IPS-15b (cell line): ENCODE measurements around the gene MYO19.
"Not testable (repeated sequence)": the region's sequence is repeated elsewhere in the genome, so short reads cannot be mapped to it uniquely, and the experiment has no call there.

Experiments used
- H3K27me3 ChIP-seq: one replicate; pipeline ENCODE4 v1.6.1; 2013; ENCODE audit warnings: low read length; ENCODE audit not compliant: control insufficient read depth, insufficient read depth
- H3K36me3 ChIP-seq: one replicate; pipeline ENCODE4 v1.6.1; 2013; ENCODE audit warnings: low read length; ENCODE audit not compliant: control insufficient read depth, insufficient read depth
- H3K4me1 ChIP-seq: one replicate; pipeline ENCODE4 v1.6.1; 2013; ENCODE audit warnings: mild to moderate bottlenecking, low read length; ENCODE audit not compliant: control insufficient read depth, insufficient read depth
- H3K4me3 ChIP-seq: one replicate; pipeline ENCODE4 v1.5.1; 2013; ENCODE audit warnings: low read depth, low read length
- H3K9ac ChIP-seq: one replicate; pipeline ENCODE4 v1.6.1; 2013; ENCODE audit warnings: low read depth, mild to moderate bottlenecking, low read length
- H3K9me3 ChIP-seq: one replicate; pipeline ENCODE4 v1.6.1; 2013; ENCODE audit warnings: mild to moderate bottlenecking, low read length; ENCODE audit not compliant: control insufficient read depth, insufficient read depth

The MYO19 gene

DNA sequence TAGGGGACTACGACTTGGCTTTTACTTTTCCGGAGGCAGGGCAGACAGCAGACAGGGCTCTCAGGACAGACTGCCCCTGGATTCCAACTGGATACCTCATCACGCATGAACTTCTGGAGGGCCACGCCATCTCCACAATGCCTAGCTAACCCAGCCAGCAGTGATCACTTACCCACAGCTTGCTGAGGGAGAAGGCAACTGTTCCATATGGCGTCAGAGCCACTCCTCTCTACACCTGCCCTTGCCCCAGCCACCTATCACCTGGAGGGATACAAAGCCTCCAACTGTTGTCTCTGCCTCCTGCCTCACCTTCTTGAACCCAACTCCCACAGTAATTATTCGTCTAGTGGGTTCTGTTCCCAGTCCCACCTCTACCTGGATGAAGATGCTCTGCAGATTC lies 8.8 kb downstream of the MYO19 start:
- H3K36me3 ChIP-seq, result peaks cover 40% of the 10 kb centered on the region
- H3K4me3 ChIP-seq, result no peak overlapping the region
- H3K9me3 ChIP-seq, result no peaks in the 10 kb centered on the region
- no peaks in the 10 kb centered on the region for H3K4me1 ChIP-seq
- H3K9ac ChIP-seq, result no peak overlapping the region
- H3K27me3 ChIP-seq, result no peaks in the 10 kb centered on the region

DNA sequence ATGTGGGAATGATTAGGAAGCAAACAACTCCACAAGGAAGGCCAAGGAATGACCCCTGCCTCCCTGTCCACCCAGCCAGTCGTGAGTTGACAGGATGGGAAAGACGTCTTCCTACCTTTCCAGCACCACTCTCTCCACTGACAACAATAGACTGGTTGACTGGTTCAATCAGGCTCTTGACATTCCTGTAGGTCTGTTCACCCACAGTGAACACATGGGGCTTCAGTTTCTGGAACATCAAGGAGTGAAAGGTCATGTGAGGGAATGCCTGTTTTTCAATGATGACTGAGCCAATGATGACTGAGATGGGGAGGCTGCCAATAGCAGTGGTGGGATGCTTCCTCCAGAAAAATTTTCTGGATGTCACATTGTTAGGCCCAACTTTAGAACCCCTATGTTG lies 9.6 kb downstream of the MYO19 start:
- H3K4me3 ChIP-seq, result no peak overlapping the region
- no peaks in the 10 kb centered on the region for H3K4me1 ChIP-seq
- H3K9me3 ChIP-seq, result no peaks in the 10 kb centered on the region
- H3K9ac ChIP-seq, result no peak overlapping the region
- no peaks in the 10 kb centered on the region for H3K27me3 ChIP-seq
- peaks cover 40% of the 10 kb centered on the region for H3K36me3 ChIP-seq

DNA sequence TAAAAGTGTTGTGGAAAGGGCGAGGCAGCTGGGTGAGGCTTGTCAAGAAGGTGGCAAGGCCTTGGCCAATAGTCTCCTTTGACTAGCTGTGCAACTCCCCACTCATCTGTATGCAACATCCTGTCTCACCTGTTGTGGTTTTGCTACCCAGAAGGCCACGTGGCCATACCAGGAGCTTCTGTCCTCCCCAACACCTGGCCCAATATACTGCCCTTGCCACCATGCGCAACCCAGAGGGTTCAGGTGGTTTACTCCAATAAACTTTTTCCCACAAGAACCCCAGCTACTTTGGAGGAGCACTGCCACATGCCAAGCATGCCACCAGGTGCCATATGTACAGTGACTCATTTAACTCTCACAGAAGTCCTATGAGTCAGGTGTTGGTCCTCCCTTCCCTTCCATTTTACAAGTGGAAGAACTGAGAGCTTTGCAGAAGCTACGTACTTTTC lies 10.2 kb downstream of the MYO19 start:
- H3K36me3 ChIP-seq, result peaks cover 38% of the 10 kb centered on the region

DNA sequence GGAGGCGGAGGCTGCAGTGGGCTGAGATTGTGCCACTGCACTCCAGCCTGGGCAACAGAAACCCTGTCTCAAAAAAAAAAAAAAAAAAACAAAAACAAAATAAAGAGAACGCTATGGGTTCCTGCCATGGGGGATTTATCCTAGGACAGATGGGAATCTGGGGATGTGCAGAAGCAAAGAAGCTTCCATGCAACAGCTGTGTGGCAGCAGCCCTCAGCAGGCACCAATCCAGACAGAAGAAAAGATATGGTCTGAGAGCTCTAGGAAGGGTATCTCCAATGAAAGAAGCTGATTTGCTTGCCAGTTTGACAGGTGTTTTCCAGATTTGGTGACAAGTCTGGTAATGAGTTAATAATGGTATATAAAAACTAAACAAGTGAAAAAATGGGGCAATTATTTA lies 11.6 kb downstream of the MYO19 start:
- Histone ChIP-seq H3K9me3 (no peaks in the 10 kb centered on the region), H3K4me1 (no peaks in the 10 kb centered on the region), H3K27me3 (no peaks in the 10 kb centered on the region), H3K4me3 (no peak overlapping the region), H3K9ac (no peak overlapping the region), H3K36me3 (peaks cover 33% of the 10 kb centered on the region)

More for the DNA sequence above, 10.2 kb downstream of the MYO19 start:
- Histone ChIP-seq H3K9ac (no peak overlapping the region), H3K9me3 (no peaks in the 10 kb centered on the region), H3K4me1 (no peaks in the 10 kb centered on the region), H3K27me3 (no peaks in the 10 kb centered on the region), H3K4me3 (no peak overlapping the region)

DNA sequence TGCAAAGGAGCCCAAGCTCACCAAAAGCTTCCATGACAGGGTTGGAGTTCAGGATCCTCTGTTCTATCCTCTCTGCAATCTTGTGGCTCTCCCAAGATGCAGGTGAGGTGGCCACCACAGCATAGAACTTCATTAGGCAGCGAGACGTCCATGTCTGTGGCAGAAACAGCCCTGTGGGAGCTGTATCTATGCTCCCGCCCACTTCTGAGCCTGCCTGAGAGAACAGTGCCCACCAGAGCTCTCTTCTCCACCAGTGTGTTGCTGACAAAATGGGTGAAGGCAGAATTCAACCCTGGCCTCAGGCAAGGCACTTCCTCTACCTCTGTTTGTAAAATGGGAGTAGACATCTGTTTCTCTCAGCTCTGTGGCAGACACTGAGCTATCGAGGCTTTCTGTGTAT lies 18.8 kb downstream of the MYO19 start:
- Histone ChIP-seq H3K4me3 (no peak overlapping the region), H3K9me3 (no peaks in the 10 kb centered on the region), H3K4me1 (no peaks in the 10 kb centered on the region), H3K27me3 (no peaks in the 10 kb centered on the region), H3K9ac (no peak overlapping the region), H3K36me3 (peaks cover 31% of the 10 kb centered on the region)

DNA sequence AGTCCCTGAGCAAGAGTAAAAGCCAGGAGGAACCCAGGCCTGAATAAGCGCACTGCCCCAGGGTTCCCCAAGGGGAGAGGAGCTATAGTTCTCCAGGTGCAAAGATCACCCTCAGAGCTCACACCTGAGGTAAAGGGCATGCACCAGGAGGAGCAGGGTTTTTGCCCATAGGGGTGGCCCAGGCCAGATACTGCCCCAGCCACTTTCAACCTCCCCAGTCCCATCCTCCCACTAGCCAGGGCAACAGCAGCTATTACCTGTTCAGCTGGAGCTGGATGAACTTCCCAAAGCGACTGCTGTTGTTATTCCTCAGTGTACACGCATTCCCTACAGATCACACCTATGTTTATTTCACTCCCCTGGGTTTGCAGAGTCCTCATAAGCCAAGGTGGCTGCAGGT lies 19.8 kb downstream of the MYO19 start:
- Histone ChIP-seq H3K27me3 (no peaks in the 10 kb centered on the region), H3K4me3 (no peak overlapping the region), H3K36me3 (peaks cover 41% of the 10 kb centered on the region), H3K4me1 (no peaks in the 10 kb centered on the region), H3K9me3 (no peaks in the 10 kb centered on the region), H3K9ac (no peak overlapping the region)

DNA sequence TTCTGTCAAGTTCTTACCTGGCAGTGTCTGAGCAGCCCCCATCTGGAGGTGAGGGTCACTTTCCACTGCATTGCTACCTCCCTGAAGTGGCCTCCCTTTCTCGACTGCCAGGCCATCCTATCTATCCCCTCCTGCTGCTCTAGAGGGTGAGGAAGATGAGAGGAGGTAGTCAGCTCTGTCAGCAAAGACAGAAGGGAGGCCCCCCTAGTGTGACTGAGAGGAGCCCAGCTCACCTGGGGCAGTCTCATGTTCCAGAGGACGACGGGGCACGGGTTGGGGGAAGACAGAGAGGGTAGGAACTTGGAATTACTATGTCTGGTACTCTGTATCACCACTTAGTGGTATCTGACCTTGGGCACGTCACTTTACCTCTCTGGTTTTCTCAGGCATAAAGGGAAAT lies 22.0 kb downstream of the MYO19 start:
- Histone ChIP-seq H3K9me3 (no peaks in the 10 kb centered on the region), H3K27me3 (no peaks in the 10 kb centered on the region), H3K36me3 (peaks cover 56% of the 10 kb centered on the region)

DNA sequence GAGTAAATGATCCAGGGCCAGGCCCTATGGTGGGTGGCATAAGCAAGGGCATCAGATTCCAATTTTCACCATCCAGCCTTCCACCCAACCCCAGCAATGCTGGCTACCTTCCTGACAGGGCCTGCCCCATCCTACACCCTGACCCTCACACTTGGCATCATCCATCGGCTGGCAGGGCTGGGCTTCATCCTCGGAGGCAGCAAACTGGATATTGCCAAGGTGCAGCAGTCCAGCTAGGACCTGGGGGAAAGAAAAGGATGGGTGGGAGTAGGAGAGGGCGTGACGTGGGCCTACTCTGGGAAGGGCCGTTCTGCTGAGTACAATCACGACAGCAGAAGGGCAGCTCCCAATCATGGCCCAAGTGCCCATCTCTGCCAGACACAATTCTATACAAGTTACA lies 23.5 kb downstream of the MYO19 start:
- no peaks in the 10 kb centered on the region for H3K9me3 ChIP-seq
- H3K36me3 ChIP-seq, result peaks cover 68% of the 10 kb centered on the region
- no peak overlapping the region for H3K9ac ChIP-seq
- no peaks in the 10 kb centered on the region for H3K27me3 ChIP-seq
- no peak overlapping the region for H3K4me3 ChIP-seq
- no peaks in the 10 kb centered on the region for H3K4me1 ChIP-seq

More for the DNA sequence above, 22.0 kb downstream of the MYO19 start:
- Histone ChIP-seq H3K9ac (no peak overlapping the region), H3K4me3 (no peak overlapping the region), H3K4me1 (no peaks in the 10 kb centered on the region)

DNA sequence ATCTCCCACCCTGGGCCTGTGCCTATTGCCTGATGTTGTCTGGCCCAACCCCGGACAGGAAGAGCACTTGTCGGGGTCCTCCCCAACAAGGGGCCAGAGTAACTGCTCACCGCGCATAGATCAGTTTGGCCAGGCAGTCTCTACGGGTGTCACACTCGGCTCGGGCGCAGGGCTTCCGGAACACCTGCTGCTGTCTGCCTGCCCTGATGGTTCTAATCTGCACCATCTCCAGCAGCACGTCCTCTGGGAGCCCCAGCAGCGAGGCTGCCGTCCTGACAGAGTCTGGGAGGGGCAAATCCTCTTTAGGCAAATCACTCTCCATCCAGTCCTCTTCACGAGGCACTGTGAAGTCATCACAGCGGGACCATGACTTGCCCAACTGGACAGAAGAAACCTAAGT lies 24.0 kb downstream of the MYO19 start:
- H3K9ac ChIP-seq, result no peak overlapping the region
- H3K9me3 ChIP-seq, result no peaks in the 10 kb centered on the region
- H3K27me3 ChIP-seq, result no peaks in the 10 kb centered on the region
- no peaks in the 10 kb centered on the region for H3K4me1 ChIP-seq
- peaks cover 74% of the 10 kb centered on the region for H3K36me3 ChIP-seq
- H3K4me3 ChIP-seq, result no peak overlapping the region

DNA sequence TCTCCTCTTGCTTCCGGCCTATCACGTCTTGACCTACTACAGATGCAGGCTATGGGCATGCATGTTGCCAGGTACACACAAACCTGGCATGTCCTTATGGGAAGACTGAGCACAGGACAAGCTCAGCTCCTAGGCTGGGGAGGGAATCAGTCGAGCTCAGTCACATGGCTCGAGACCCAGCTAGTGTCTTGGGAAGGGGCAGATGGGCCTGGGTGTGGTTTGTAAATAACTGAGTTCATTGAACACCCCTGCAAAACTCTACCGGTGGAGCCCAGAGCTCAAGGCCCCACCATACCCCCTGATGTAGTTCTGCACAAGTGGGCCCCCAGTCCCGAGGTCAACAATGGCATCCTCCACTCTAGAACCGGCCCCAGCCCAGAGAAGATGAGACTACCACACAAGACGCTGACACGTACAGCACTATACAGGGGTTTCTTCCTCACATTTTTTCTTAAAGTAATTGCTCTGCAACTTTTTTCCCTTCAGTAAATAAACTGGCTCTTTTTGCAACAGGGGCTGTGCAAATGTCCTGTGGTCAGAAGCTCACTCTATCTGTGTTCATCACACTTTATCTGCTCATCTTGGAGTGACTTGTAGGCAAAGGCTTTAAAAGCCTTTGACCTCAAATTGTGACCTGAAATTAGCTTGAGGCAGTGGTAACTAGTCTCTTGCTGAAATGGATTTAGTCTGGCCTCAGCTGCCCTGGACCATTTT lies 25.2 kb downstream of the MYO19 start:
- no peaks in the 10 kb centered on the region for H3K4me1 ChIP-seq
- peaks cover 78% of the 10 kb centered on the region for H3K36me3 ChIP-seq

DNA sequence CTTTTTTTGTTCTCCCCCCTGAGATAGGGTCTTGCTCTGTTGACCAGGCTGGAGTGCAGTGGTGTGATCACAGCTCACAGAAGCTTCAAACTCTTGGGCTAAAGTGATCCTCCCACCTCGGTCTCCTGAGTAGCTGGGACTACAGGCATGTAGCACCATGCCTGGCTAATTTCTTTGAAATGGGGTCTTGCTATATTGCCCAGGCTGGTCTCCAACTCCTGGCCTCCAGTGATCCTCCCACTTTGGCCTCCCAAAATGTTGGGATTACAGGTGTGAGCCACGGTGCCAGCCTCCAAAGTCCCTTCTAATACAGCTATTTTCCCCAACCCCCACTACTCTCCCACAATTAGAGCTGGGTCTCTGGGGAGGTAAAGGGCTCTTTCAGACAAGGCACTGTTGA lies 26.2 kb downstream of the MYO19 start:
- not testable (repeated sequence) for H3K27me3 ChIP-seq, H3K4me1 ChIP-seq, H3K4me3 ChIP-seq, H3K9me3 ChIP-seq, H3K9ac ChIP-seq
- H3K36me3 ChIP-seq, result peaks cover 81% of the 10 kb centered on the region

More for the DNA sequence above, 25.2 kb downstream of the MYO19 start:
- no peak overlapping the region for H3K4me3 ChIP-seq
- no peaks in the 10 kb centered on the region for H3K9me3 ChIP-seq
- H3K9ac ChIP-seq, result no peak overlapping the region
- no peaks in the 10 kb centered on the region for H3K27me3 ChIP-seq

DNA sequence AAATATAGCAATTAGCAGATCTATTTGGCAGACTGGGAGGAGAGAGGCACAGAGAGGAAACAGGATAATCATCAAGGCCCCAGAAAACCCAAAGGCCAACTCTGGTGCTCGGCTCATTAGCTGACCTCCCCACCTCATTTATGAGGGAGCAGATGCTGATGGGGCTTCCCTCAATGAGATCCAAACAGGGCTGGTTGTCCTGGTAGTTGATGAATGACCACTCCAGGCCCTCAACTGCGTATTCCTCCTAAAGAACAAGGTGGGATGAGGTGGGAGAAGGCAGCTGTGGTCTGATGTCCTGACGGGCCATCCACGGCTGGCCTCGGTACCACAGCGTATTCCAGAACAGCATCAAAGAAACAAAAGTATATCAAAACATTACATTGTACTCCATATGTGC lies 27.4 kb downstream of the MYO19 start:
- H3K36me3 ChIP-seq, result peaks cover 80% of the 10 kb centered on the region
- no peak overlapping the region for H3K4me3 ChIP-seq
- no peaks in the 10 kb centered on the region for H3K9me3 ChIP-seq
- H3K4me1 ChIP-seq, result no peaks in the 10 kb centered on the region
- no peaks in the 10 kb centered on the region for H3K27me3 ChIP-seq
- H3K9ac ChIP-seq, result no peak overlapping the region
